HG02970 (cell line): ENCODE results near the gene RNGTT.
"Not testable (repeated sequence)": the region's sequence is repeated elsewhere in the genome, so short reads cannot be mapped to it uniquely, and the experiment has no call there.

Source experiments
- ATAC-seq: cut with Tn5 transposase; IDR thresholded peaks from one replicate; pipeline ENCODE4 v1.9.1; 2021; ENCODE audit warnings: mild to moderate bottlenecking, moderate library complexity, moderate number of reproducible peaks; ENCODE audit not compliant: unreplicated experiment, low FRiP score

The RNGTT gene

DNA sequence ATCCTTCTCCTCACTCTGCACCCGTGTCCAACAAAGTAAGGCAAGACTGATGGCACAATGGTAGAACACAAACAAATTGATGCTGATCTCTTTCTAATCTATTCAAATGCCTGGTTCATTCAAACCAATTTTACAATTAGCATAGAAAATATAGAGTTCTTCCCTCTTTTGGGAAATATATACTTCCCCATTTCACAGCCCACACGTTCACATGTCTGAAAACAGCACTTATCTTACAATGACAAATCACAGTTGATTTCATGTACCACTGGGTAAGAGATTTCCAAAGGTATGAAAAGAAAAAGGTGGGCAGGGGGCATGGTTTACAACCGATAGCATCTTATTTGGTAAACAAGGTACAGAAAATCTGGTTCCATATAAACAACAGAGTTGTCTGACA, 137.6 kb downstream of the RNGTT start:
- ATAC-seq = no peak

DNA sequence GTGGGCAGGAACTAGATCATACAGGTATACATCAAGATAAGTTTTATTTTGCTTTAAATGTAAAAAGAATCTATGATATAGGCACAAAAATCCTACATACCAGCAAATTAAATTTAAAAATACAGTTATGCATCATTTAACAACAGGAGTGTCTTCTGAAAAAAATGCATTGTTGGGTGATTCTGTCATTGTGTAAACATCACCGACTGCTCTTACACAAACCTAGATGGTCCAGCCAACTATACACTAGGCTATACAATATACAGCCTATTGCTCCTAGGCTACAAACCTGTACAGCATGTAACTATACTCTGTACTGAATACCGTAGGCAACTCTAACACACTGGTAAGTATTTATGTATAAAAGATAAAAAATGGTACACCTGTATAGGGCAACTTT, 139.4 kb downstream of the RNGTT start:
- no peak for ATAC-seq

DNA sequence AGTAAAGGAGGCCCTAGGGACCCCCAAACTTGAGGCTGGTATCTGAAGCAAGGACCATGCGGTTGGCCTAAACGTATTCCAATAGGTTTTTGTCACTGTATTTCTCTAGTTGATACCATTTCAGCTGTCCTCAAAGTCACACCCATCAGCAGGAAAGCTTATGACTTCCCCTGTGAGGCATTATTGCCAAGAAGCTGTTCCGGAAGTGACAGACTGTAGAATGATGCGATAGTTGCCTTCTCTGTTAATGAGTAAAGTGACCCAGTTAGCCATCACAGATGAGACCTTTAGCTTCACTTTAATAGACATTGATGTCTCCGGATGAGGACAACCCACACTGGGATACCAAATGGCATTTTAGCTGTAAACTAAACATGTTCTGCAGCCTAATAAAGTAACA, 147.9 kb downstream of the RNGTT start:
- ATAC-seq = no peak

DNA sequence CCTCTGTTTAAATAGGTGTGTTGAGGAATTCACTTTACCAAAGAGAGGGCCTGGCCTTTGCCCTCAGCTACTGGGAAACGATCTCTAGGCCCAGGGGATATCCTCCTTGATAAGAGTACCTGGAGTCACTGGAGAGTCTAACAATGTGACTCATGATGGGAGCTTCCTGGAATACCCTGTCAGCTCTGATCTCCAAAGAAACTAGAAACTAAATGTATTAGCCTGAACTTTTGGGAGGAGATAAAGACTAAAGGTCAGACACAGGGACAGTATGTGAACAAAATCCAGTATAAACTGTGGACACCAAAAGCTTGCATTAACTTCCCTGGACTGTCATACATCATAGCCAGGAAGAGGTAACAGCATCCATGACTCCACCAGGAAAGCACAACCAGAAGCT, 148.5 kb downstream of the RNGTT start:
- ATAC-seq = no peak

DNA sequence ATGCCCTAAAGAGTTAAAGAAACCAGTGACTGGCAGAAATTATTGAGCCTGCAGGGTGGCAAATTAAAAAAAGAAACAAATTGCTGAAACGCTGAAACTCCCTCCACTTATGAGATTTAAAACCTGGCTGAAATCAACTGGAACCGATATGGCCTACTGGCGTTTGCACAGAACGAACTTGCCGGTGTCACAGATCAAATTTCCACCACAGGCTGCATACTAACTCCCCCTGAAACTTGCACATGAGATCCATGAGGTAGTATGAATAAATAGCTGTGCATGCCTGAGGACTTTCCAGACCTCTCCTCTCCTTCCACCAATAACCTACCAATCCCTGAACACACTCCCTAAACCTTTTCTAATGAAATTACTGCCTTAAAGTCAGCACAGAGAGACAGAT, 150.4 kb downstream of the RNGTT start:
- no peak for ATAC-seq

DNA sequence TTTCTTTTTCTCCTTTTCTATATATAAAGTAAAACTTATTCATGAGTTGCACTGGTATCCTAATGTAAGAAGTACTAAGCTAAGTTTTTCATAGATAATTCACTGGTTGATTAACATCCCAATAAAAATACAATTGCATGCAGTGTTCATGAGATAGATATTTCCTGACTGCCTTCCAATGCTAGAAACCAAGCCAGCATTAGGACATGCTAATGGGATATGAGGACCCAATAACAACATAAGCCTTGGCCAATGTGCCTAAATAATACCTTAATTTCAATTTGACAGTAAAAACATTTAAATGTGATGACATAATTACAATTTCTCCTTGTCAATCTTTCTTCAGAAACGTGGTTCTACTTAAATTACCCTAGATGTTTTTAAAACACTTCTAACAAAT, 152.7 kb downstream of the RNGTT start:
- ATAC-seq = no peak

DNA sequence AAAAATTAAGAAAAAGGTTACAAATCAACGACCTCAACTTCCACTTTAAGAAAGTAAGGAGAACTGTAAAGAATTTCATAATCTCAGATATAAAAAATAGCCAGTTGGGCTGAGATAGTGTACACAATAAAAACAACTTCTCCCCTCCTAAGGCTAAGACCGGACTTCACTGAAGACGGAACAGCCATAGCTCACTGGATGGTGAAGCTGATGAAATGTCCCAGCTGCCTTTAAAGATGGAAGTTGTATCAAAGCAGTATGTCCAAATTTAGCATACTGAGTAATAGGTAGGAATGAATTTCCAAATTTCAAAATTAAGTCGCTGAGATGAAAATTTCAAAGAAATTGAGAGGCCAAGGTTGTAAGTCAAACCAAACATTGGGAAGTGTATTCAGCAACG, 153.3 kb downstream of the RNGTT start:
- no peak for ATAC-seq

DNA sequence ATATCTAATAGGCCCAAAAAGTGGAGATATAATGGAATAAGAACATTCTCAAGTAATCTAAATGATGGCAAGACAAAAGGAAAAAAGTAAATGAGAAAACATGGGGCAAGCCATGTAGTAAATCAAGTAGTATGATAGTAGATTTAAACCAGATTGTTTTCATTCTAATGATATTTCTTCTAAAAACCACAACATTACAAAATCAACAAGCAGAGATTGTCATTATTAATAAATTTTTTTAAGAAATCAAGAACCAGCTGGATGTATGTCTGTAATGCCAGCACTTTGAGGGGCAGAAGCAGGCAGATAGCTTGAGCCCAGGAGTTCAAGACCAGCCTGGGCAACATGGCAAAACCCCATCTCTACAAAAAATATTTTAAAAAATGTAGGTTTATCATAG, 155.0 kb downstream of the RNGTT start:
- ATAC-seq = no peak

DNA sequence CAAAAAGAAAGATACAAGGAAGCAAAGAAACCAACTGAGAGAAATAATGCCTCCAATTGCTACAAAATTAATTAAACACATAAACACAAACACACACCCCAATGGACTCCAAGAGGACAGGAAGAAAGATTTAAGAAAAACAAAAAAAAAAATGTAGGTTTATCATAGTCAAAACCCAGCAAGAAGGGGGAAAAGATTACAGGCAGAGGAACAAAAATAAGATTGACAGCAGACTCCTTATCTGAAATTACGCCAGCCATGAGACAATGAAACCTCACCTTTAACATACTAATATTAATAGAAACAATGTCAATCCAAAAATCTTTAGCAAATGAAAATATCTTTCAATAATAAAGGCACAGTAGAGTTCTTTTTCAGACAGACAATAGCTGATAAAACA, 155.8 kb downstream of the RNGTT start:
- no peak for ATAC-seq

DNA sequence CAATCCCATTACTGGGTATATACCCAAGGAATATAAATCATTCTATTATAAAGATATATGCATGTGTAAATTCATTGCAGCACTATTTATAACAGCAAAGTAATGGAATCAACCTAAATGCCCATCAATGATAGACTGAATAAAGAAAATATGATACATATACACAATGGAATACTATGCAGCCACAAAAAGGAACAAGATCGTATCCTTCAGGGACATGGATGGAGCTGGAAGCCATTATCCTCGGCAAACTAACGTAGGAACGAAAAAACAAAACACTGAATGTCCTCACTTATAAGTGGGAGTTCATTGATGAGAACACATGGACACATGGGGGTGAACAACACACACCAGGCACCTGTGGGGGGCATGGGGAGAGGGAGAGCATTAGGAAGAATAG, 156.7 kb downstream of the RNGTT start:
- ATAC-seq = no peak

DNA sequence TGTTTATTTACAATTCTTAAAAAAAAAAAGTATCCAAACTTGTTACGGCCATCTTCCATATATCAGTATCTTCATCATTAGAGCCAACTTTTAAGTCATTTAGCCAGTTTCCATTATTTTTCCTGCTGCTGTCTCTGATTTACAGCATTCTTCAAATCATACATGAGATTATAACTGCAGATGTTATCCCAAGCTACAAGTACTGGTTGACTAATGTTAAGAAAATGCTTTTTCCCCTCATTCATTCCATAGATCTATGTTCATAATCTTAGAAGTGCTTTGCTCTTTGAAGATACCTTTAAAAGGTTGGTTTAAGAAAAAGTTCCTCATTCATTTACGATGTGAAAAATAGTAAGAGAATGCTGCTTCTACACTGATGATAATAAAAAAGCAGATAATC, 158.7 kb downstream of the RNGTT start:
- no peak for ATAC-seq

DNA sequence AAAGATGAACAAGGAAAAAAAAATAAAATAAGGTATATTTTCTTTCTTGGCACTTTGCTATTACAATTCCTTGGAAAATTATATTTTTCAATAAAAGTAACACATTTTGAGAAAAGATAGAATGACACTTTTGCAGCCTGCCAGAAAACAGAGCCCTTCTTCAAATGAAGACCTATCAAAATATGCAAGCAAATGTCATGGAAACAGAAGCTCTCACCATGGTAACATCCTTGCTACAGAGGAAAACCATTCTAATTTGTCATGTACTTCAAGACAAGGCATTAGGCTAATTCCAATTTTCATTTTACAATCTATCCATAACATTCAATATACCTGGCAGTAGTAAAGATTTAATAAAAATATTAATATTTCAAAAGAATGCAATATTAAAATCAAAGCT, 177.9 kb downstream of the RNGTT start:
- no peak for ATAC-seq

DNA sequence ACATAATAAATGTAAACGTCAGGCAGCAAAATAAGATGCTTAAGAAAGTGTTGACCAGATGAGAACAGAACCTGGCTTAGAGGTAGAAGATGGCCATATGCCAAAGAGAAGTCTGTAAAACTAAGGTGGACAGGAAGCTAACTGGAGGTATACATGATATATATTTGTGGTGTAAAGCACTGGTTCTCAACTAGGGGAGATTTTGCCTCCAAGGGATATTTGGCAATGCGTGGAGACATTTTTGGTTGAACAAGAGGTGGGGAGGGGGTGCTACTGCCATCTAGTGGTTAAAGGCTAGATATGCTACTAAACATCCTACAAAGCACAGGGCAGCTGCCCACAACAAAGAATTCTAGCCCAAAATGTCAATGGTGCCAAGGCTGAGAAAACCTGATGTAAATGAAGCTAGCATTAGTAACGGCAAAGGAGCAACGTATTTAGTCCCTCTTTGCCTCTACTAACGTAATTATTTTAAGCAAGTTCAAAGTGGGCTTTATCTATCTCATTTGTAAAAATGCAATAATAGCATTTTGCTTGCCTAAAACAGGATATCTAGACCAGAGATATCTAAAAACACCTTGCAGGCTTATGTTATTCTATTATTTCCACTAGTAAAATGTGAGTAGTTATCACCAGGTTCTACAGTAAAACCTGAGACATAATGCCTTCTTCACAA, 182.6 kb downstream of the RNGTT start:
- ATAC-seq = no peak

DNA sequence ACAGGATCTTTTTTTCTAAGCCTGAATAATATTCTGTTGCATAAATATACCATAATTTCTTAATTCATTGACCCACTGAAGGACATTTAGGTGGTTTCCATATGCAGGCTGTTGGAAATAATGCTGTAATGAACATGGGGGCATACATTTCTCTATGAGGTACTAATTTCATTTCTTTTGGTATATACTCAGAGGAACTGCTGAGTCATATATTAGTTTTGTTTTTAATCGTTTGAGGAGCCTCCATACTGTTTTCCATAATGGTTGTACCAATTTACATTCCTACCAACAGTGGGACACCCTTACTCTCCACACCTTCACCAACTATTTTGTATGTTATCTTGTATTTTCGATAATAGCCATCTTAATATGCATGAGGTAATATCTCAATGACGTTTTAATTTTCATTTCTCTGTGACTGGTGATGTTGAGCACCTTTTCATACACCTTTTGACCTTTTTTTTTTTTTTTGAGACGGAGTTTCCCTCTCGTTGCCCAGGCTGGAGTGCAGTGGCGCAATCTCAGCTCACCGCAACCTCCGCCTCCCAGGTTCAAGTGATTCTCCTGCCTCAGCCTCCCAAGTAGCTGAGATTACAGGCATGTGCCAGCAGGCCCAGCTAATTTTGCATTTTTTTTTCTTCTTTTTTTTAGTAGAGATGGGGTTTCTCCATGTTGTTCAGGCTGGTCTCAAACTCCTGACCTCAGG, 187.4 kb downstream of the RNGTT start:
- no peak for ATAC-seq

DNA sequence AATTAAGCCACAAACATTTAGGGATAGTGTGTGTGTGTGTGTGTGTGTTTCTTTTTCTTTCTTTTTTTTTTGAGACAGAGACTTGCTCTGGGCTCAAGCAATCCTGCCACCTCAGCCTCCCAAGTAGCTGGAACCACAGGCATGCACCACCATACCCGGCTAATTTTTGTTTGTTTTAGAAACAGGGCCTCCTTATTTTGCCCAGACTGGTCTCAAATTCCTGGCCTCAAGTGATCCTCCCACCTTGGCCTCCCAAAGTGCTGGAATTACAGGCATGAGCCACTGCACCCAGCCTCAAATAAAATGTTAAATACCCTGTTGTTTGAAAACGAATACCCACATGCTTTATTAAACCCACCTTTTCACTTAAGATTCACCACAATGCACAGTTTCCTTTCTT, 195.3 kb downstream of the RNGTT start:
- ATAC-seq = not testable (repeated sequence)

DNA sequence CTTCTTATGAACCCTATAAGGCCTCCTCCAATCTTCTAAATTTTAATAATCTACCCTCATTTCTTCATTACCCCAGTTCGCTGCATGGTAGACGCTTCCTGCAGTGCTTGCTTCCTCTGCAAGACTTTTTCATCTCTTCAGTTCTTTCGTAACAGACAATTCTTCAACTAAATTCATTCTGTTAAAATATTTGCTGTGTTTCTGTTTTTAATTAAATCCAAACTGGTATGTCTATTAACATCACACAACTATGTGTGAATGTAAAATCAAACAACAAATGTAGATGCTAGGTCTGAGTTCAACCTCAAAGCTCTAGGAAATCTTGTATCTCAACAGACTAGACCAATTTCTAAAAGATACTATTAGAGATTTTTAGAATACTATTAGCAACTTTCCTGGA, 199.3 kb downstream of the RNGTT start:
- no peak for ATAC-seq

DNA sequence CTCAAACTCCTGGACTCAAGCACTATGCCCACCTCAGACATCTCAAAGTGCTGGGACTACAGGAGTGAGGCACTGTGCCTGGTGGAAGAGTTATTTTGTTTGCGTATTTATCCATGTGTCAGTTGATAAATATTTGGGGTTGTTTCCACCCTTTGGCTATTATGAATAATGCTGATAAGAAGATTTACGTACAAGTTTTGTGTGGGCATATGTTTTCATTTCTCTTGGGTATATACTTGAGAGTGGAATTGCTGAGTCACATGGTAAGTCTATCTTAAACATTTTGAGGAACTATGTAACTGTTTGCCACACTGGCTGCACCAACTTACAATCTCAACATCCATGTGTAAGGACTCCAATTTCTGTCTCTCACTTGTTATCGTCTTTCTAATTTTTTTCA, 200.3 kb downstream of the RNGTT start:
- ATAC-seq = no peak

DNA sequence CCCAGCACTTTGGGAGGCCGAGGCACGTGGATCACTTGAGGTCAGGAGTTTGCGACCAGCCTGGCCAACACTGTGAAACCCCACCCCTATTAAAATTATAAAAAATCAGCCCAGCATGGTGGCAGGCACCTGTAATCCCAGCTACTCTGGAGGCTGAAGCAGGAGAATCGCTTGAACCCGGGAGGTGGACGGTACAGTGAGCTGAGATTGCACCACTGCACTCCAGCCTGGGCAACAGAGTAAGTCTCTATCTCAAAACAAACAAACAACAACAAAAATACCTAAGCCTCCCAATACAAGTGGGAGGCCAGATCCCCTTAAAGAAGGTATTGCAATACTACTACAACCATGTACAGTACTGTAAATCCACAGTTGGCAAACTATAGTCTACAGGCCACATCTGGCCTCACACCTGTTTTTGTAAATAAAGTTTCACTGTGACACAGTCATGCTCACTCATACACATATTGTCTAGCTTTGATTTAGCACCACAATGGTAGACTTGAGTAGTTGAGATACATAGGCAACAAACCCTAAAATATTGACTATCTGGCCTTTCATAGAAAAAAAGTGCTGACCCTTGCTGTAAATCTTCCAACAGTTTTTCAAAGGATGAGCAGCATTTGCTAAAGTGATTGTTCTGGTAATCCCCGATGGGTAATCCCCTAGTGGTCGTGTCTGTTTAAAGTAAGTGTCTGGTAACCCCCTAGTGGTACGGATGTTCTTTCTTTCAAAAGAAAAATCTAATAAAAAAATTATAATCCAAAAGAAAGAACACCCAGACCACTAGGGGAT, 202.0 kb downstream of the RNGTT start:
- no peak for ATAC-seq

DNA sequence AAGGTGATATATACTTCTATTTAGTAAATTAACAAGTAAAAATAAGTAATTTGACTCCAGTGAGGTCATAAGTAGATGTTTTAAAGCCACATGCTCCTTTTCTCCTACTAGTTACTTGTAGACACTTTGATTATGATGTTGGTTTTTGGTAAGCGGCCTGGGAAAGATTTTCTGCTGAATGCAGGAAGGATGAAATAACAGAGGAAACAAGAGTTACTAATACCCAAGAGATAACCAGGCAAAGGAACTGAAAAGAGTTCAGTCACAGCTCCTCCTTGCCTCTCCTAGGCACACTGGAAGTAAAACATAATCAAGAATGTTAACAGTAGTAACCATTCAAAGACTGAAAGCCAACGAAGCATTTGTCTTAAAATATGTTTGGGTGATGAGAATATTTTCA, 203.3 kb downstream of the RNGTT start:
- ATAC-seq = no peak

DNA sequence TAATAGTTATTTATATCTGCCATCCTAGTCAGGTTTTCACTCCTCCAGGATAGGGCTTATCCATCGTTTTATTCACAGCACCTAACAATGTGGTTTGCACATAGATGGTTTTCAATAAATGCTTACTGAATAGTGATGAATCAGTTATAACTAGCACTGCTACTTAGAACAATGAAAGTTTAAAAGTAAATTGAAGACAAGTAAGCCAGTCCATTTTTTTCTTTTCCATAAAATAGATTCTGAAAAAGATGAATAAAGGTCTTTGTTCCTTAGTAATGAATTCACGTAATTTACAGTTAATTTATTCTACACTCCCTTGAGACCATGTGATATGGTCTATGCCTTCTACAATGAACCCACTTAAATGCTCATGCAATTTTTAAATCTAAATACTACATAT, 212.5 kb downstream of the RNGTT start:
- ATAC-seq = no peak

DNA sequence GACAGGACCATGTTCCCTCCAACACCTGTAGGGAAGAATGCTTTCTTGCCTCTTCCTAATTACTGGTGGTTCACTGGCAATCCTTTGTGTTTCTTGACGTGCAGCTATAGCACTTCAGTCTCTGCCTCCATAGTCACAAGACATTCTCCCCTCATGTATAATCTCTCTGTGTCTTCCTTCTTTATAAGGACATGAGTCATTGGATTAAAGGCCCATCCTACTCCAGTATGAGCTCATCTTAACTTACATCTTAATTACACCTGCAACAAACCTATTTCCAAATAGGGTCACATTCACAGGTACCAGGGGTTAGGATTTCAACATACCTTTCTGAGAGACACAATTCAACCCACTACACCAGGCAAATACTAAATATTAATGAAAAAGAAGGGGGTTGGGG, 213.6 kb downstream of the RNGTT start:
- ATAC-seq = no peak

DNA sequence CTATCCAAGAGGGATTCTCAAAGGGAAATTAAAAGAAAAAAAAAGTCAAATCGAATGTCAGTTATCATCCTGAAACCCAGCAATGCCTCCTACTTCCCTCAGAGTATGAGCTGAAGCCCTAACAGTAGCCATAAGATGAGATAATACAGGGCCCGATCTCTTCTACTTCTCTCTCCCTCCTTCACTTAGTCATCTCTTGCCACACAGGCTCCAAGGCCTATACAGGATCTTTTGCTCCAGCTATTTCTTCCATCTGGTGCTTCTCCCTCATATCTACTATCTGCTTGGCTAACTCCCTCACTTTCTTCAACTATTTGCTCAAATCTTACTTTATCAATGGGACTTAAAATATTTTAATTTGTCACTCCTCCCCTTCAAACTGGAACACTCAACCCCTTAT, 215.3 kb downstream of the RNGTT start:
- no peak for ATAC-seq
